ENCODE results near the gene TMEM263.
A peak's percentile ranks its signal among the peaks of the same experiment; 100 is the strongest.

TMEM263 gene

GRCh38 chr12:106950591-106950990, 5.1 kb upstream of the TMEM263 start:
- H3K27ac ChIP-seq: no peak overlapping the region
- no peak for TF ChIP-seq CTCF (IDR thresholded peaks at IDR 0.05)
- DNase-seq (ENCODE audit: low spot score): no peak
- no peak overlapping the region for H3K4me3 ChIP-seq

- Histone ChIP-seq H3K4me3 (no peak overlapping the region), H3K27ac (no peak overlapping the region)
- TF ChIP-seq CTCF (IDR thresholded peaks at IDR 0.05): no peak
- DNase-seq (ENCODE audit: low spot score): no peak
These were observed 2.1 kb upstream of the TMEM263 start for GRCh38 chr12:106953352-106954250.

- DNase-seq (ENCODE audit: low spot score): peak; percentile 76
- Histone ChIP-seq H3K4me3 (peak overlapping the region; percentile 96), H3K27ac (peak overlapping the region; percentile 97 to 99)
- TF ChIP-seq CTCF (IDR thresholded peaks at IDR 0.05): no peak
These were observed 988 bp upstream of the TMEM263 start for GRCh38 chr12:106954462-106955376.

- TF ChIP-seq CTCF (IDR thresholded peaks at IDR 0.05): no peak
- H3K4me3 ChIP-seq: peak overlapping the region; percentile 96
- H3K27ac ChIP-seq: peak overlapping the region; percentile 97 to 99
- DNase-seq (ENCODE audit: low spot score): peak; percentile 88
These were observed 406 bp downstream of the TMEM263 start for GRCh38 chr12:106956048-106956578.

GRCh38 chr12:106957583-106957982, 1.9 kb downstream of the TMEM263 start:
- H3K4me3 ChIP-seq: peak overlapping the region; percentile 96
- no peak overlapping the region for H3K27ac ChIP-seq
- no peak for TF ChIP-seq CTCF (IDR thresholded peaks at IDR 0.05)
- DNase-seq (ENCODE audit: low spot score): no peak

- Histone ChIP-seq H3K4me3 (no peak overlapping the region), H3K27ac (no peak overlapping the region)
- TF ChIP-seq CTCF (IDR thresholded peaks at IDR 0.05): no peak
- no peak for DNase-seq (ENCODE audit: low spot score)
These were observed 4.7 kb downstream of the TMEM263 start for GRCh38 chr12:106960443-106960842.

Data from coronary artery (tissue), 2 donors.